ENCODE data around the gene SLC15A2.
"Not testable (repeated sequence)": the region's sequence is repeated elsewhere in the genome, so short reads cannot be mapped to it uniquely, and the experiment has no call there.

The SLC15A2 gene

DNA sequence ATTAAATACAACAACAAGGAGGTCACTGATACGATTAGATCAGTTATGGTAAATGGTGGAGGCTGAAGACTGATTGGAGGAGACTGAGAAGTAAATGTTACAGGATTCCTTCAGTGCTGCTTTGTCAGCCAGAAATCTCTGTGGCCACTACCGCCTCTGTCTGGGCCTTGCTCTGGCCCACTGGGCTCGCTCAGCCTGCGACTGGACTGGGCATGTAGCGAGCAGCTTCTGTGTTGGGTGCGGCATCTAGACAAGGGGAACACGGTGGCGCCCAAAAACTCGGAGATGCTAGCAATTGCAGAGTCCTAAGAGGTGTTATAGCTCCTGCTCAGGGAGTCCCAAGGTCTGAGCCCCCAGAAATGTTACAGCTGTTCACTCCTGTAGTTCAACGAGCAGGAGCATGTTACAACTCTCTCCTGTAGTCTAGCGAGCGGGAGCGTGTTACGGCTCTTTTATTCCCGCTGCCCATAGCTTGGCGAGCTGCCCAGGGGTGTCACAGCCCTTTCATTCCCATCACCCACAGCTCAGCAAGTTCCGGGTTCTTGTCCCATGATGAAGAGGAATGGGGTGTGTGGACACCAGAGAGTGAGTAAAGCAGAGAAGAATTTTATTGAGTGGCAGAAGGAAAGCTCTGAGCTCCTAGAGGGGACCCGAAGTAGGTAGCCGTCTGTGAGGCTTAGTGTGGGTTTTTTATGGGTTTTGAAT, 24.7 kb downstream of the SLC15A2 start:
- H3K4me3 ChIP-seq (replicated peaks; ENCODE audit: low read depth, low read length) = no peak overlapping the region
- DNase-seq (ENCODE audit: extremely low read depth, low read depth) = no peak
- TF ChIP-seq, protein P1, sequence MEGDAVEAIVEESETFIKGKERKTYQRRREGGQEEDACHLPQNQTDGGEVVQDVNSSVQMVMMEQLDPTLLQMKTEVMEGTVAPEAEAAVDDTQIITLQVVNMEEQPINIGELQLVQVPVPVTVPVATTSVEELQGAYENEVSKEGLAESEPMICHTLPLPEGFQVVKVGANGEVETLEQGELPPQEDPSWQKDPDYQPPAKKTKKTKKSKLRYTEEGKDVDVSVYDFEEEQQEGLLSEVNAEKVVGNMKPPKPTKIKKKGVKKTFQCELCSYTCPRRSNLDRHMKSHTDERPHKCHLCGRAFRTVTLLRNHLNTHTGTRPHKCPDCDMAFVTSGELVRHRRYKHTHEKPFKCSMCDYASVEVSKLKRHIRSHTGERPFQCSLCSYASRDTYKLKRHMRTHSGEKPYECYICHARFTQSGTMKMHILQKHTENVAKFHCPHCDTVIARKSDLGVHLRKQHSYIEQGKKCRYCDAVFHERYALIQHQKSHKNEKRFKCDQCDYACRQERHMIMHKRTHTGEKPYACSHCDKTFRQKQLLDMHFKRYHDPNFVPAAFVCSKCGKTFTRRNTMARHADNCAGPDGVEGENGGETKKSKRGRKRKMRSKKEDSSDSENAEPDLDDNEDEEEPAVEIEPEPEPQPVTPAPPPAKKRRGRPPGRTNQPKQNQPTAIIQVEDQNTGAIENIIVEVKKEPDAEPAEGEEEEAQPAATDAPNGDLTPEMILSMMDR (IDR thresholded peaks at IDR 0.05; ENCODE audit: low read depth, low read length, missing control alignments) = no peak

DNA sequence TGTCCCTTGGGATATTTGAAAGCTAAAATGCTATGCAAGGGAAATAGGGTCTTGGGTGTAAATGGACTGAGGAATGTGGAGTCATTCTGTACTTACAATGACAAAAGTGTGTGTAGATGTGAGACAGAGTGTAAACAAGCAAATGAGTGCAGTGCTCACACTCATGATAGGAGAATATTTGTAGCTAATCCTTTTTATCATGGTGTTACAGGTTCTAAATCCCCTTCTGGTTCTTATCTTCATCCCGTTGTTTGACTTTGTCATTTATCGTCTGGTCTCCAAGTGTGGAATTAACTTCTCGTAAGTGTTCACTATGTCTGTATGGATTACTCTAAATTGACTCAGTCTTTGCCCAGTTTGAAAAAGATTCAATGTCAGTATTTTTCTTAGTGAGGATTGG, 30.5 kb downstream of the SLC15A2 start:
- H3K4me3 ChIP-seq (replicated peaks; ENCODE audit: low read depth, low read length) = no peak overlapping the region
- DNase-seq (ENCODE audit: extremely low read depth, low read depth) = no peak
- TF ChIP-seq, protein P1 (IDR thresholded peaks at IDR 0.05; ENCODE audit: low read depth, low read length, missing control alignments) = no peak

DNA sequence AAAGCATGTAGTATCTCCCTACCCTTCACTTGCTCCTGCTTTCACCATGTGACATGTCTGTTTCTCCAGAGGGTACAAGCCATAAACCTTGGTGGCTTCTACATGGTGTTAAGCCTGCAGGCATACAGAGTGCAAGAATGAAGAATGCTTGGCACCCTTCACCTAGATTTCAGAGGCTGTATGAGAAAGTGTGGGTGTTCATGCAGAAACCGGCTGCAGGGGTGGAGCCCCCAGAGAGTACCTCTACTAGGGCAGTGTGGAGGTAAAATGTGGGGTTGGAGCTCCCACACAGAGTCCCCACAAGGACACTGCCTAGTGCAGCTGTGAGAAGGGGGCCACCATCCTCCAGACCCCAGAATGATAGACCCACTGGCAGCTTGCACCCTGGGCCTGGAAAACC, 32.2 kb downstream of the SLC15A2 start:
- TF ChIP-seq, protein P1 (IDR thresholded peaks at IDR 0.05; ENCODE audit: low read depth, low read length, missing control alignments) = no peak
- no peak for DNase-seq (ENCODE audit: extremely low read depth, low read depth)
- no peak overlapping the region for H3K4me3 ChIP-seq (replicated peaks; ENCODE audit: low read depth, low read length)

DNA sequence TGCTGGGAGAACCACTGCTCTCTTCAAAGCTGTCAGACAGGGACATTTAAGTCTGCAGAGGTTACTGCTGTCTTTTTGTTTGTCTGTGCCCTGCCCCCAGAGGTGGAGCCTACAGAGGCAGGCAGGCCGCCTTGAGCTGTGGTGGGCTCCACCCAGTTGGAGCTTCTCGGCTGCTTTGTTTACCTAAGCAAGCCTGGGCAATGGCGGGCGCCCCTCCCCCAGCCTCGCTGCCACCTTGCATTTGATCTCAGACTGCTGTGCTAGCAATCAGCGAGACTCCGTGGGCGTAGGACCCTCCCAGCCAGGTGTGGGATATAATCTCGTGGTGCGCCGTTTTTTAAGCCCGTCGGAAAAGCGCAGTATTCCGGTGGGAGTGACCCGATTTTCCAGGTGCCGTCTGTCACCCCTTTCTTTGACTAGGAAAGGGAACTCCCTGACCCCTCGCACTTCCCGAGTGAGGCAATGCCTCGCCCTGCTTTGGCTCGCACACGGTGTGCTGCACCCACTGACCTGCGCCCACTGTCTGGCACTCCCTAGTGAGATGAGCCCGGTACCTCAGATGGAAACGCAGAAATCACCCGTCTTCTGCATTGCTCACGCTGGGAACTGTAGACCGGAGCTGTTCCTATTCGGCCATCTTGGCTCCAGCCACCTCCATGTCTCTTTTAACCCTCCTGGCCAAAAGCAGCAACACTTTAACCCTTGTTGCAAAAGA, 44.1 kb downstream of the SLC15A2 start:
- not testable (repeated sequence) for H3K4me3 ChIP-seq (replicated peaks; ENCODE audit: low read depth, low read length); DNase-seq (ENCODE audit: extremely low read depth, low read depth)

DNA sequence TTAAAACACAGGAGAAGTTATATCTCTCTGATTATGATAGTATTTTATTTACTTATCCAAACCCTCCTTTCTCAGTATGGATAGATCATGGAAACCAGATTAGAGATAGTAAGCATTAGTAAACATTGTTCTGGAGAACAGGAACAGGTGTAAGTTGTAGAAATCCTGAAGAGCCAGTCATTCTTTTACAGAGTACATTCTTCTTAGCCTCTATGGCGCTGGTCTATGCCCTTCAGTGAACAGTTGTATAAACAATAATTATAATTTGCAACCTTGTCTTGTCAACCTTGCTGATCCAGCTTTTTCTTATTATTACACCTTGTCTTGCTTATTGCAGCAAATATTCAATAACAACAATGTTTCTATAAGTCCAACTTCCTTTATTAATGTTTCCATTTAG, 47.4 kb downstream of the SLC15A2 start:
- TF ChIP-seq, protein P1 (IDR thresholded peaks at IDR 0.05; ENCODE audit: low read depth, low read length, missing control alignments) = no peak
- no peak for DNase-seq (ENCODE audit: extremely low read depth, low read depth)
- no peak overlapping the region for H3K4me3 ChIP-seq (replicated peaks; ENCODE audit: low read depth, low read length)

DNA sequence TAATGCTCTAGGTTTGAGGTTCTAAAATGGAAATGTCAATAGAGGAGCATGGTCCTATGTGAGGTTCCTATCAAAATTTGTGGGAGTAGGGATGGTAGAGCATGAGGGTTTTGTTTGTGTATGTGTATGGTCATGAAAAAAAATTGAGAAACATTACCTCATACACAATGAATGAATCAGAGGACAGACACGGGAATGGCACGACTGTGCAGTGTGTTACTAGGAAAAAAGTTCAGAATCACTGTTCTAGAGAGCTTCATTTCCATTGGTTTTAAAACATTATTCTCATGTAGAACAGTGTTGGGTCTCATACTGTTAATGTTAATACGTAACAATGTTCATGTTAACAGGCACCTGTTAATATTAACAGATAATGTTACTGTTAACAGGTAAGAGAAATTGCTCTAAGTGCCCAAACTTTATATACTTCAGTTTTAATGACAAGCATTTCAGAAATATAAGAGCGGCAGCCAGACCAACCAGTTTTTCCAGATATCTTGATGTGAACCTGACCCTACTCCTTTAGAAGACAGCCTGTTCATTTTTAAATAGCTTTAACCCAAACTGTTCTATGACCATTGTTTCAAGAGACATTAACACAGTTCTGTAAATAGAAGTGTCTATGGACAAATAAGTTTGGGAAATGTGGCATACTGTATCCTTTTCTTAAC, 48.0 kb downstream of the SLC15A2 start:
- TF ChIP-seq, protein P1 (IDR thresholded peaks at IDR 0.05; ENCODE audit: low read depth, low read length, missing control alignments) = no peak
- no peak overlapping the region for H3K4me3 ChIP-seq (replicated peaks; ENCODE audit: low read depth, low read length)
- DNase-seq (ENCODE audit: extremely low read depth, low read depth) = no peak

DNA sequence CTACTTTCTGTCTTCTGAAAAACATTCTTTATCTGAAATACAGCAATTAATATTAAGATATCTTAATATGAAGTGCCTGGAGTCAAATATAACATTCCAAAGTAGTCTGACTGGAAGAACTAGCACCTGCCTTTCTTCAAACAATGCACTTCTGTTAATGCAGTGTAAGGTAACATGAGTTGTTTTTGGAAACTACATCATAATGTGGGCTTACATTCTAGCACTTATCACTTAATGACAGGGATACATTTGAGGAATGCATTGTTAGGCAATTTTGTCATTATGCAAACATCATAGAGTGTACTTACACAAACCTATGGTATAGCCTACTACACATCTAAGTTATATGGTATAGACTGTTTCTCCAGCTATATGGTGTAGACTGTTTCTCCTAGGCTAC, 49.2 kb downstream of the SLC15A2 start:
- TF ChIP-seq, protein P1 (IDR thresholded peaks at IDR 0.05; ENCODE audit: low read depth, low read length, missing control alignments) = no peak
- H3K4me3 ChIP-seq (replicated peaks; ENCODE audit: low read depth, low read length) = no peak overlapping the region
- no peak for DNase-seq (ENCODE audit: extremely low read depth, low read depth)

All from HFF-Myc (cell line).